Lung (tissue), 12 donors: ENCODE results near the gene OPCML. TPM values are rescaled to one million over a fixed set of nuclear protein-coding genes. Genes with fewer than 3 reads are reported as not detected.

Experiments used
- ATAC-seq: fragments of 200-7000 bp; cut with Tn5 transposase; one replicate; pipeline ENCODE4 v1.9.1; 2020; ENCODE audit warnings: moderate number of reproducible peaks; ENCODE audit not compliant: insufficient read depth, low FRiP score
- DNase-seq, 3 donors: peaks; one replicate each; pipeline ENCODE4 v3.0.0-alpha.2; 2013 to 2017
- H3K27ac ChIP-seq, 2 donors: one replicate each; pipeline ENCODE4 v1.5.1; 2013; ENCODE audit warnings: mild to moderate bottlenecking in 2 of 2, moderate library complexity in 2 of 2, control low read depth in 1 of 2, inconsistent platforms in 1 of 2, low read depth in 1 of 2, low read length in 1 of 2
- H3K27me3 ChIP-seq, 3 donors: one replicate each; pipeline ENCODE4 v1.5.1; 2013; ENCODE audit warnings: low read length in 2 of 3; ENCODE audit not compliant: control insufficient read depth in 3 of 3, insufficient read depth in 3 of 3
- H3K36me3 ChIP-seq, 4 donors: one replicate each; pipeline ENCODE4 v1.5.1; 2013; ENCODE audit warnings: low read length in 4 of 4, mild to moderate bottlenecking in 1 of 4, moderate library complexity in 1 of 4; ENCODE audit not compliant: control insufficient read depth in 4 of 4, insufficient read depth in 4 of 4
- H3K4me1 ChIP-seq, 5 donors: one replicate each; pipeline ENCODE4 v1.5.1; 2013; ENCODE audit warnings: low read length in 5 of 5, mild to moderate bottlenecking in 2 of 5, moderate library complexity in 1 of 5; ENCODE audit not compliant: control insufficient read depth in 5 of 5, insufficient read depth in 5 of 5
- H3K4me3 ChIP-seq: one replicate; pipeline ENCODE4 v1.5.1; 2013; ENCODE audit warnings: mild to moderate bottlenecking, control low read depth, moderate library complexity
- H3K9ac ChIP-seq, 2 donors: one replicate each; pipeline ENCODE4 v1.5.1; 2013; ENCODE audit warnings: low read length in 2 of 2, control low read depth in 1 of 2; ENCODE audit not compliant: insufficient read depth in 1 of 2
- H3K9me3 ChIP-seq, 4 donors: one replicate each; pipeline ENCODE4 v1.5.1; 2013; ENCODE audit warnings: low read length in 3 of 4, mild to moderate bottlenecking in 1 of 4, moderate library complexity in 1 of 4; ENCODE audit not compliant: control insufficient read depth in 4 of 4, insufficient read depth in 3 of 4
- CTCF ChIP-seq: IDR thresholded peaks from 2 replicates; pipeline ENCODE4 v1.5.1; 2012; ENCODE audit warnings: mild to moderate bottlenecking; ENCODE audit errors: control extremely low read depth, extremely low read depth
- WGBS, 2 donors: extraction: QIAGEN DNeasy Blood & Tissue Kit; methylation state at CpG; one replicate each; pipeline ENCODE4 v1.1.7; 2013; 5-methylcytosine and 5-hydroxymethylcytosine counted together
- polyA plus RNA-seq, 2 donors: library from polyadenylated mRNA; stranded (reverse); fragments of 200-250 nt; gene quantifications; one replicate each; pipeline ENCODE4 v1.2.1, GENCODE V29; 2013
- total RNA-seq, 2 donors: library from RNA; depleted of rRNA in 1 of 2; stranded (reverse); fragments of >200 nt in 1 of 2; gene quantifications; one replicate each; pipeline ENCODE4 v1.2.1, GENCODE V29; 2014 to 2021
- donor health status: control.
- donor health status: control.
- donor health status: Bipolar disorder and iron deficiency.
- donor health status: healthy.
- donor health status: DM: yes; HTN: yes; CAD: no.

The OPCML gene
- total and polyA plus RNA-seq, 4 donors, result 0.49 to 0.74 TPM; not detected in 2

- no peaks in the 10 kb centered on the region for H3K36me3 ChIP-seq
- peaks cover 0 to 16% (median 3%) of the 10 kb centered on the region in 5 donors for H3K4me1 ChIP-seq
- ATAC-seq, result no peak
- H3K27me3 ChIP-seq, result peaks cover 20 to 27% (median 23%) of the 10 kb centered on the region in 3 donors
- no peak overlapping the region for H3K4me3 ChIP-seq
- peaks cover 0 to 3% (median 0%) of the 10 kb centered on the region in 4 donors for H3K9me3 ChIP-seq
- DNase-seq, result peak in 2 of 3 donors; percentile 47 to 57
- TF ChIP-seq CTCF, result no peak
- no peak overlapping the region for H3K27ac ChIP-seq
- 1% methylated on average over 17 of the region's 17 CpGs for WGBS, 2 donors
- H3K9ac ChIP-seq, result no peak overlapping the region
Measured at GRCh38 chr11:132943357-132943705, 589.0 kb downstream of the OPCML start.

- Histone ChIP-seq H3K27ac (no peak overlapping the region), H3K9me3 (peaks cover 0 to 3% (median 0%) of the 10 kb centered on the region in 4 donors), H3K9ac (no peak overlapping the region), H3K27me3 (peaks cover 20 to 27% (median 23%) of the 10 kb centered on the region in 3 donors), H3K4me3 (no peak overlapping the region), H3K36me3 (no peaks in the 10 kb centered on the region), H3K4me1 (peaks cover 0 to 16% (median 3%) of the 10 kb centered on the region in 5 donors)
- 15 to 21% methylated on average over 29 to 42 of the region's 42 CpGs for WGBS, 2 donors
- DNase-seq, result peak in 1 of 3 donors; percentile 13
- ATAC-seq, result no peak
- no peak for TF ChIP-seq CTCF
Measured at GRCh38 chr11:132942611-132943356, 589.5 kb downstream of the OPCML start.

GRCh38 chr11:132941761-132942160, 590.5 kb downstream of the OPCML start:
- Histone ChIP-seq H3K27ac (no peak overlapping the region), H3K36me3 (no peaks in the 10 kb centered on the region), H3K9ac (no peak overlapping the region), H3K9me3 (peaks cover 0 to 3% (median 0%) of the 10 kb centered on the region in 4 donors), H3K4me3 (no peak overlapping the region), H3K27me3 (peaks cover 20 to 27% (median 23%) of the 10 kb centered on the region in 3 donors), H3K4me1 (peaks cover 0 to 17% (median 5%) of the 10 kb centered on the region in 5 donors)
- 66% methylated on average over 3 of the region's 3 CpGs for WGBS, 2 donors
- DNase-seq, result no peak
- ATAC-seq, result no peak
- no peak for TF ChIP-seq CTCF
